PC-3 (cell line): ENCODE measurements around the gene SEMA3C. TPM values are rescaled to one million over a fixed set of nuclear protein-coding genes. Genes with fewer than 3 reads are reported as not detected.

Experiments
- ATAC-seq: fragments of 200-7000 bp; cut with Tn5 transposase; 2 replicates; pipeline ENCODE4 v1.9.1; 2020; ENCODE audit warnings: mild to moderate bottlenecking, moderate library complexity
- BruUV-seq: library from RNA; stranded (reverse); fragments of 400-500 nt; replicated peaks from 2 replicates; lab custom pipeline; 2021; lab: Mats Ljungman, UMichigan
- CTCF ChIA-PET: fragments of 300-600 bp; sonication (Branson Sonifier 250); formaldehyde crosslinking; loops from one replicate; lab custom pipeline; 2022; ENCODE audit warnings: antibody characterized with exemption; lab: Charles Lee
- POLR2A ChIA-PET: fragments of 300-600 bp; sonication (Branson Sonifier 250); formaldehyde crosslinking; loops from one replicate; lab custom pipeline; 2022; ENCODE audit warnings: antibody characterized with exemption; ENCODE audit not compliant: unreplicated experiment; lab: Charles Lee
- DNase-seq: peaks from one replicate; pipeline ENCODE4 v3.0.0-alpha.2; 2015
- H2AFZ ChIP-seq: fragments of 300-600 bp; sonication (generic); 2 replicates; pipeline ENCODE4 v1.6.0; 2016; ENCODE audit warnings: antibody characterized with exemption, low read length
- H3F3A ChIP-seq: fragments of 300-600 bp; sonication (generic); one replicate; pipeline ENCODE4 v1.6.0; 2017; ENCODE audit warnings: antibody characterized with exemption, low read length, control low read depth, mild to moderate bottlenecking; ENCODE audit not compliant: unreplicated experiment
- H3K27ac ChIP-seq: fragments of 300-600 bp; sonication (generic); 2 replicates; pipeline ENCODE4 v1.5.1; 2016; ENCODE audit warnings: mild to moderate bottlenecking, low read length
- H3K27me3 ChIP-seq: fragments of 300-600 bp; sonication (generic); 2 replicates; pipeline ENCODE4 v1.6.1; 2016; ENCODE audit warnings: low read length, mixed read lengths
- H3K36me3 ChIP-seq: fragments of 300-600 bp; sonication (generic); 2 replicates; pipeline ENCODE4 v1.6.1; 2016; ENCODE audit warnings: low read depth, mixed run types, low read length, mixed read lengths
- H3K4me1 ChIP-seq: fragments of 300-600 bp; sonication (generic); 2 replicates; pipeline ENCODE4 v1.5.1; 2016; ENCODE audit warnings: low read length; ENCODE audit not compliant: insufficient read depth
- H3K4me2 ChIP-seq: fragments of 300-600 bp; sonication (generic); 2 replicates; pipeline ENCODE4 v1.6.0; 2016; ENCODE audit warnings: low read length
- H3K4me3 ChIP-seq: fragments of 300-600 bp; sonication (generic); 2 replicates; pipeline ENCODE4 v1.5.1; 2016; ENCODE audit warnings: mild to moderate bottlenecking, low read length, mixed read lengths
- H3K79me2 ChIP-seq: fragments of 300-600 bp; sonication (generic); 2 replicates; pipeline ENCODE4 v1.6.1; 2017; ENCODE audit warnings: low read length, mixed read lengths
- H3K9ac ChIP-seq: fragments of 300-600 bp; sonication (generic); 2 replicates; pipeline ENCODE4 v1.6.0; 2016; ENCODE audit warnings: mild to moderate bottlenecking, low read length
- H3K9me2 ChIP-seq: fragments of 300-600 bp; sonication (generic); replicated peaks from 2 replicates; pipeline ENCODE4 v1.6.1; 2016; ENCODE audit warnings: mixed run types, low read length, mixed read lengths
- H3K9me3 ChIP-seq: fragments of 300-600 bp; sonication (generic); 2 replicates; pipeline ENCODE4 v1.6.1; 2016; ENCODE audit warnings: low read length, mixed read lengths
- H4K20me1 ChIP-seq: fragments of 300-600 bp; sonication (generic); 2 replicates; pipeline ENCODE4 v1.6.1; 2016; ENCODE audit warnings: low read length, mixed read lengths
- EZH2 ChIP-seq: fragments of 300-600 bp; sonication (generic); IDR thresholded peaks from one replicate; pipeline ENCODE4 v1.6.1; 2017; ENCODE audit warnings: antibody characterized with exemption, mild to moderate bottlenecking, low read length; ENCODE audit not compliant: unreplicated experiment
- EZH2phosphoT487 ChIP-seq: fragments of 300-600 bp; sonication (generic); IDR thresholded peaks from 2 replicates; pipeline ENCODE4 v1.6.1; 2018; ENCODE audit warnings: mild to moderate bottlenecking, antibody characterized with exemption, low read length, borderline replicate concordance
- intact Hi-C: fragments of 100-400 bp; cut with micrococcal nuclease; formaldehyde crosslinking; loops from 2 replicates; pipeline ENCODE4 v1.9.0; 2023
- total RNA-seq: library from RNA; depleted of rRNA; stranded (reverse); fragments of >200 nt; gene quantifications from 2 replicates; pipeline ENCODE4 v1.2.3, GENCODE V29; 2014
- TF ChIP-seq, protein P1 (sequence below): fragments of 300-600 bp; sonication (generic); conservative IDR thresholded peaks from 2 replicates; pipeline ENCODE4 v1.5.1; 2017; ENCODE audit warnings: antibody characterized with exemption, low read depth, mild to moderate bottlenecking, low read length

Gene SEMA3C
- total RNA-seq, 1 experiment from 2014 or later = 28.0 TPM

DNA sequence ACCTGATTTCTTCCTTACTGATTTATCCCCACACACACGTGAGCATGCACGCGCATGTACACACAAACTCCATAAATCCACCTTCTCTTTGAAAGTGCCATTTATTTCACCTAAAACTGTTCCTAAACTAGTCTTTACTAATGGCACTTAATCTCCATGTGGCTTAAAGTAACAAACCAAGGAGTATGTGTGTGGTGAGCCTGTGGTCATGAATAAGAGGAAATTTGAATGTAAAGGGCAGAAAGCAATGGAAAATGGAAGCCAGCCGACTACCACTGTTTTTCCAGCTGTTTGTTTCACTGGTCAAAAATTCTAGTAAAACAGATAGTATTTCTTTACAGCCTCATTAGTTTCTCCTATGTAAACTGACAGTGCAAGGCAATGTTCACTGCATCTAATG, 23.8 kb downstream of the SEMA3C start:
- no peak overlapping the region for H2AFZ ChIP-seq
- no peaks in the 10 kb centered on the region for H3K9me3 ChIP-seq
- no peak overlapping the region for H3K27ac ChIP-seq
- POLR2A ChIA-PET = no interaction called here
- H3K4me1 ChIP-seq = peaks cover 24% of the 10 kb centered on the region
- ATAC-seq (peak; percentile 28; the same call in 1 of the 2 replicates), DNase-seq (no peak)
- H3K4me3 ChIP-seq = no peak overlapping the region
- no peaks in the 10 kb centered on the region for H3F3A ChIP-seq
- CTCF ChIA-PET = no interaction called here
- H4K20me1 ChIP-seq = no peaks in the 10 kb centered on the region
- peaks cover 30% of the 10 kb centered on the region for H3K79me2 ChIP-seq
- H3K4me2 ChIP-seq = no peak overlapping the region
- no peaks in the 10 kb centered on the region for H3K9me2 ChIP-seq
- no peaks in the 10 kb centered on the region for H3K36me3 ChIP-seq
- intact Hi-C loops = no loop called here
- H3K27me3 ChIP-seq = no peaks in the 10 kb centered on the region
- no TSS peak for BruUV-seq
- TF ChIP-seq EZH2 (no peak), EZH2phosphoT487 (no peak)
- TF ChIP-seq, protein P1, sequence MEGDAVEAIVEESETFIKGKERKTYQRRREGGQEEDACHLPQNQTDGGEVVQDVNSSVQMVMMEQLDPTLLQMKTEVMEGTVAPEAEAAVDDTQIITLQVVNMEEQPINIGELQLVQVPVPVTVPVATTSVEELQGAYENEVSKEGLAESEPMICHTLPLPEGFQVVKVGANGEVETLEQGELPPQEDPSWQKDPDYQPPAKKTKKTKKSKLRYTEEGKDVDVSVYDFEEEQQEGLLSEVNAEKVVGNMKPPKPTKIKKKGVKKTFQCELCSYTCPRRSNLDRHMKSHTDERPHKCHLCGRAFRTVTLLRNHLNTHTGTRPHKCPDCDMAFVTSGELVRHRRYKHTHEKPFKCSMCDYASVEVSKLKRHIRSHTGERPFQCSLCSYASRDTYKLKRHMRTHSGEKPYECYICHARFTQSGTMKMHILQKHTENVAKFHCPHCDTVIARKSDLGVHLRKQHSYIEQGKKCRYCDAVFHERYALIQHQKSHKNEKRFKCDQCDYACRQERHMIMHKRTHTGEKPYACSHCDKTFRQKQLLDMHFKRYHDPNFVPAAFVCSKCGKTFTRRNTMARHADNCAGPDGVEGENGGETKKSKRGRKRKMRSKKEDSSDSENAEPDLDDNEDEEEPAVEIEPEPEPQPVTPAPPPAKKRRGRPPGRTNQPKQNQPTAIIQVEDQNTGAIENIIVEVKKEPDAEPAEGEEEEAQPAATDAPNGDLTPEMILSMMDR = no peak
- no peak overlapping the region for H3K9ac ChIP-seq

DNA sequence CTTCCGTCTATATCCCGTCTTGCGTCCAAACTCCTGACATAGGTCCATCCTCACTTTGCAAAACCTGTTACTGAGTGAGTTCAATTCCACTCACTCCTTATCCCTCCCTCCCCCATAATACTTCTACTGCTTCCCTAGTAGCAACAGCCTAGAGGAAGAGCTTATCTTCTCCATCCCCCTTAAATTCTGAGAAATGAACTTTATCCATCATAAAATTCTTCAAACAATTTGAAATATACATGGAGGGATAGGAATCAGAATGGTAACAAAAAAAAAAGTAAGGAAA, 27.6 kb downstream of the SEMA3C start:
- Histone ChIP-seq H3K4me1 (0 out of 2 replicates have a peak, but pooled peaks cover 3% of the 10 kb centered on the region), H3K4me3 (no peak overlapping the region), H3K9me2 (no peaks in the 10 kb centered on the region), H3K4me2 (no peak overlapping the region), H4K20me1 (no peaks in the 10 kb centered on the region), H3K27ac (no peak overlapping the region), H3K9me3 (no peaks in the 10 kb centered on the region), H3F3A (no peaks in the 10 kb centered on the region), H3K27me3 (no peaks in the 10 kb centered on the region), H2AFZ (no peak overlapping the region), H3K79me2 (peaks cover 10% of the 10 kb centered on the region), H3K36me3 (no peaks in the 10 kb centered on the region), H3K9ac (no peak overlapping the region)
- no peak for TF ChIP-seq EZH2
- TF ChIP-seq EZH2phosphoT487 = no peak
- TF ChIP-seq, protein P1 = no peak
- ATAC-seq = no peak
- no peak for DNase-seq
- intact Hi-C loops = no loop called here
- CTCF ChIA-PET = no interaction called here
- POLR2A ChIA-PET = no interaction called here
- no TSS peak for BruUV-seq

DNA sequence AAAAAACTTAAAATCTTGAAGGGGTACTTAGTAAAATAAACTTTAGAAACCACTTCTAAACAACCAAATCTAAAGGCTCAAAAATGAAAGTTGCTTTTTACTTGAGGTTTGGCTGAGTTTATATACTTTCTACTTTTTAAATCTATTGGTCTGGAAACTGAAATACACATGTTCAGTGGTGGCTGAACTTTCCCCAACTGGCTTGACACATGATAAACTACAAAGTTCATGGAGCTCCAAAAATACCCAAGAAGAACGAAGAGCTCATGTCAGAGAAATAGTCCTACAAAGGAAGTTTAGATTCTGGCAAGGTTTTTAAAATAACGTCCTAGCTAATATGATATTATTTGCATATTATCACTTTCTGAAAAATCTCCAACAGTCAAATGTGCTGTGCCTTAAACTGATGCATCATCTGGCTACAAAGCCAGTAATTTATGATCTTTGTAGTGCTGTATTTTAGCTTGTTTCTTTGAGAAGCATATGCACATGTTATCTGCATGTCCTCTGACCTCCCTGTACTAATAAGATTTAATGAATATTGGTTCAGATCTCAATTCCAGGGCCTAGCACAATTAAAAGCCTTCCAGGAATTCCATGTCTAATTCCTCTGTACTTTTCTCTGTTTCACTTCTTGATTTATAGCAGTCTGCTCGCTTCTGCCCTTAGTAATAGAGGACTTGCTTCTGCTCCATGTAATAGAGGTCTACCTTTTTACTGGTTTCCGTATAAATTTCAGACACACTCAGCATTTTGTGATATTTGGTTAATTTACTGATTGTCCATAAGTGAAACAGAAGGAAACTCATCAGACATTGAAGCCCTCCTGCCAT, 28.2 kb downstream of the SEMA3C start:
- no TSS peak for BruUV-seq
- no peak overlapping the region for H3K4me2 ChIP-seq

More for the DNA sequence above, 28.2 kb downstream of the SEMA3C start:
- Histone ChIP-seq H3K27me3 (no peaks in the 10 kb centered on the region), H3K9me2 (no peaks in the 10 kb centered on the region), H3K4me1 (no peaks in the 10 kb centered on the region), H3K79me2 (peaks cover 10% of the 10 kb centered on the region), H3K9me3 (no peaks in the 10 kb centered on the region), H3K9ac (no peak overlapping the region), H2AFZ (no peak overlapping the region), H3K4me3 (no peak overlapping the region), H3K27ac (no peak overlapping the region), H3K36me3 (no peaks in the 10 kb centered on the region), H4K20me1 (no peaks in the 10 kb centered on the region), H3F3A (no peaks in the 10 kb centered on the region)
- ChIA-PET CTCF (no interaction called here), POLR2A (no interaction called here)
- intact Hi-C loops = no loop called here
- DNase-seq (no peak), ATAC-seq (no peak)
- TF ChIP-seq EZH2 (no peak), EZH2phosphoT487 (no peak)
- TF ChIP-seq, protein P1 = no peak
